Activated CD8-positive, alpha-beta memory T cell treated with anti-CD3 and anti-CD28 coated beads for 1 hour (primary cell): ENCODE data around the gene ZNF444.

Source experiments
- DNase-seq, 2 donors: peaks; one replicate each; pipeline ENCODE4 v3.0.0-alpha.2; 2020; ENCODE audit warnings: low read depth in 1 of 2; ENCODE audit errors: extremely low read depth in 1 of 2

ZNF444 gene

GRCh38 chr19:56121180-56122167 is 19.6 kb upstream of the ZNF444 start, which contains the start of gene ZNF787:
Gene ZNF787 (minus strand): TSS chr19:56121295. CDS start chr19:56103217, 18,078 bp downstream.
- DNase-seq = peak; percentile 86 to 97

- no peak for DNase-seq
Measured at GRCh38 chr19:56123266-56123891, 17.7 kb upstream of the ZNF444 start.

GRCh38 chr19:56124578-56124977 is 16.5 kb upstream of the ZNF444 start:
- no peak for DNase-seq

GRCh38 chr19:56125806-56126590 is 15.1 kb upstream of the ZNF444 start:
- DNase-seq = no peak

GRCh38 chr19:56126983-56127780 is 13.9 kb upstream of the ZNF444 start:
- DNase-seq = no peak

GRCh38 chr19:56130006-56130405 is 11.1 kb upstream of the ZNF444 start:
- DNase-seq = no peak

GRCh38 chr19:56131651-56132050 is 9.4 kb upstream of the ZNF444 start:
- DNase-seq = no peak

GRCh38 chr19:56132316-56132822 is 8.7 kb upstream of the ZNF444 start:
- no peak for DNase-seq

GRCh38 chr19:56133858-56134653 is 7.0 kb upstream of the ZNF444 start:
- no peak for DNase-seq

GRCh38 chr19:56134654-56134921 is 6.5 kb upstream of the ZNF444 start:
- no peak for DNase-seq

GRCh38 chr19:56136362-56136761 is 4.7 kb upstream of the ZNF444 start:
- no peak for DNase-seq

GRCh38 chr19:56137405-56137804 is 3.7 kb upstream of the ZNF444 start:
- no peak for DNase-seq

GRCh38 chr19:56138069-56138468 is 3.0 kb upstream of the ZNF444 start:
- DNase-seq = no peak

GRCh38 chr19:56139847-56140582 is 1.1 kb upstream of the ZNF444 start:
- DNase-seq = no peak

GRCh38 chr19:56141417-56141993 is 418 bp downstream of the ZNF444 start:
- no peak for DNase-seq

GRCh38 chr19:56142087-56142787 is 1.1 kb downstream of the ZNF444 start:
- DNase-seq = no peak

- DNase-seq = no peak
Measured at GRCh38 chr19:56142897-56143434, 1.9 kb downstream of the ZNF444 start.

GRCh38 chr19:56144376-56144775 is 3.3 kb downstream of the ZNF444 start:
- no peak for DNase-seq
